IPS-18c (cell line): ENCODE measurements around the gene CDH20.

Source experiments
- H3K4me3 ChIP-seq: 2 replicates; pipeline ENCODE4 v1.7.0; 2013; ENCODE audit warnings: low read depth, mild to moderate bottlenecking, low read length, moderate library complexity; ENCODE audit not compliant: insufficient read depth
- H3K9me3 ChIP-seq: one replicate; pipeline ENCODE4 v1.6.1; 2013; ENCODE audit warnings: mild to moderate bottlenecking, low read length, moderate library complexity; ENCODE audit not compliant: control insufficient read depth, insufficient read depth

Gene CDH20

GRCh38 chr18:61398961-61399705, 65.9 kb downstream of the CDH20 start:
- H3K4me3 ChIP-seq, result no peak overlapping the region
- H3K9me3 ChIP-seq, result no peaks in the 10 kb centered on the region

- Histone ChIP-seq H3K9me3 (no peaks in the 10 kb centered on the region), H3K4me3 (no peak overlapping the region)
These were observed 66.9 kb downstream of the CDH20 start for GRCh38 chr18:61400016-61400635.

- no peak overlapping the region for H3K4me3 ChIP-seq
These were observed 67.5 kb downstream of the CDH20 start for GRCh38 chr18:61400716-61401115.

GRCh38 chr18:61402726-61403125, 69.5 kb downstream of the CDH20 start:
- Histone ChIP-seq H3K9me3 (no peaks in the 10 kb centered on the region), H3K4me3 (no peak overlapping the region)

More at GRCh38 chr18:61400716-61401115, 67.5 kb downstream of the CDH20 start:
- H3K9me3 ChIP-seq, result no peaks in the 10 kb centered on the region

- Histone ChIP-seq H3K4me3 (no peak overlapping the region), H3K9me3 (no peaks in the 10 kb centered on the region)
These were observed 80.2 kb downstream of the CDH20 start for GRCh38 chr18:61413396-61413795.

- no peak overlapping the region for H3K4me3 ChIP-seq
- H3K9me3 ChIP-seq, result no peaks in the 10 kb centered on the region
These were observed 80.9 kb downstream of the CDH20 start for GRCh38 chr18:61414086-61414485.

GRCh38 chr18:61419763-61420162, 86.5 kb downstream of the CDH20 start:
- H3K4me3 ChIP-seq, result no peak overlapping the region
- H3K9me3 ChIP-seq, result no peaks in the 10 kb centered on the region

GRCh38 chr18:61420218-61420885, 87.1 kb downstream of the CDH20 start:
- no peak overlapping the region for H3K4me3 ChIP-seq
- no peaks in the 10 kb centered on the region for H3K9me3 ChIP-seq

GRCh38 chr18:61426492-61427053, 93.3 kb downstream of the CDH20 start:
- Histone ChIP-seq H3K4me3 (no peak overlapping the region), H3K9me3 (no peaks in the 10 kb centered on the region)

- H3K4me3 ChIP-seq, result no peak overlapping the region
These were observed 95.0 kb downstream of the CDH20 start for GRCh38 chr18:61428266-61428665.

GRCh38 chr18:61432590-61432989, 99.4 kb downstream of the CDH20 start:
- Histone ChIP-seq H3K9me3 (no peaks in the 10 kb centered on the region), H3K4me3 (no peak overlapping the region)

More at GRCh38 chr18:61428266-61428665, 95.0 kb downstream of the CDH20 start:
- H3K9me3 ChIP-seq, result no peaks in the 10 kb centered on the region

- no peaks in the 10 kb centered on the region for H3K9me3 ChIP-seq
- no peak overlapping the region for H3K4me3 ChIP-seq
These were observed 101.9 kb downstream of the CDH20 start for GRCh38 chr18:61435064-61435652.

GRCh38 chr18:61443081-61443725, 110.0 kb downstream of the CDH20 start:
- Histone ChIP-seq H3K9me3 (no peaks in the 10 kb centered on the region), H3K4me3 (no peak overlapping the region)

GRCh38 chr18:61448316-61448715, 115.1 kb downstream of the CDH20 start:
- H3K9me3 ChIP-seq, result no peaks in the 10 kb centered on the region
- H3K4me3 ChIP-seq, result no peak overlapping the region

- no peaks in the 10 kb centered on the region for H3K9me3 ChIP-seq
- H3K4me3 ChIP-seq, result no peak overlapping the region
These were observed 126.8 kb downstream of the CDH20 start for GRCh38 chr18:61459896-61460648.

GRCh38 chr18:61464551-61465142, 131.4 kb downstream of the CDH20 start:
- no peaks in the 10 kb centered on the region for H3K9me3 ChIP-seq
- H3K4me3 ChIP-seq, result no peak overlapping the region
